COLO668 (cell line): ENCODE measurements around the gene STK39.

ENCODE experiments used
- DNase-seq: peaks from one replicate; lab custom pipeline; 2025; ENCODE audit not compliant: unreplicated experiment; lab: John Stamatoyannopoulos, UW

The STK39 gene

GRCh38 chr2:168185583-168186274 is 61.7 kb downstream of the STK39 start:
- DNase-seq, result no peak

- DNase-seq, result no peak
Observed at GRCh38 chr2:168184681-168185513, 62.5 kb downstream of the STK39 start.

GRCh38 chr2:168183308-168183997 is 63.9 kb downstream of the STK39 start:
- DNase-seq, result no peak

- DNase-seq, result no peak
Observed at GRCh38 chr2:168182550-168183249, 64.7 kb downstream of the STK39 start.

GRCh38 chr2:168181825-168182224 is 65.6 kb downstream of the STK39 start:
- peak; percentile 9 for DNase-seq

- DNase-seq, result no peak
Observed at GRCh38 chr2:168180914-168181313, 66.5 kb downstream of the STK39 start.

- DNase-seq, result no peak
Observed at GRCh38 chr2:168180483-168180882, 66.9 kb downstream of the STK39 start.

- no peak for DNase-seq
Observed at GRCh38 chr2:168179592-168179991, 67.8 kb downstream of the STK39 start.

GRCh38 chr2:168178520-168179324 is 68.7 kb downstream of the STK39 start:
- no peak for DNase-seq

GRCh38 chr2:168176402-168176801 is 71.0 kb downstream of the STK39 start:
- no peak for DNase-seq

GRCh38 chr2:168175469-168175868 is 71.9 kb downstream of the STK39 start:
- no peak for DNase-seq

- DNase-seq, result no peak
Observed at GRCh38 chr2:168174756-168175155, 72.6 kb downstream of the STK39 start.

- no peak for DNase-seq
Observed at GRCh38 chr2:168172071-168172470, 75.3 kb downstream of the STK39 start.

- DNase-seq, result no peak
Observed at GRCh38 chr2:168171059-168171762, 76.2 kb downstream of the STK39 start.

- no peak for DNase-seq
Observed at GRCh38 chr2:168169097-168169745, 78.2 kb downstream of the STK39 start.

GRCh38 chr2:168167511-168168263 is 79.7 kb downstream of the STK39 start:
- no peak for DNase-seq

GRCh38 chr2:168166902-168167510 is 80.4 kb downstream of the STK39 start:
- no peak for DNase-seq
